Right atrium auricular region (tissue), 2 donors: ENCODE data around the gene GRHL3. TPM values are rescaled to one million over a fixed set of nuclear protein-coding genes. Genes with fewer than 3 reads are reported as not detected.

Experiments used
- DNase-seq: peaks from one replicate; pipeline ENCODE4 v3.0.0-alpha.2; 2019; ENCODE audit warnings: low spot score
- H3K27ac ChIP-seq, 2 donors: fragments of 200-600 bp; sonication (generic); 1 replicate in 1 of 2; 2 replicates in 1 of 2; pipeline ENCODE4 v1.5.1; 2016 to 2019
- H3K27me3 ChIP-seq, 2 donors: fragments of 200-600 bp; sonication (generic); one replicate each; pipeline versions ENCODE4 v1.5.1 to v1.6.0; 2017 to 2019
- H3K36me3 ChIP-seq: fragments of 200-600 bp; sonication (generic); one replicate; pipeline ENCODE4 v1.5.1; 2016
- H3K4me1 ChIP-seq, 2 donors: fragments of 200-600 bp; sonication (generic); one replicate each; pipeline versions ENCODE4 v1.5.1 to v1.6.0; 2017 to 2019
- H3K4me3 ChIP-seq, 2 donors: fragments of 200-600 bp; sonication (generic); 1 replicate in 1 of 2; 2 replicates in 1 of 2; pipeline ENCODE4 v1.5.1; 2017 to 2019; ENCODE audit warnings: mild to moderate bottlenecking in 1 of 2, moderate library complexity in 1 of 2
- H3K9me3 ChIP-seq, 2 donors: fragments of 200-600 bp; sonication (generic); one replicate each; pipeline ENCODE4 v1.5.1; 2019
- total RNA-seq, 2 donors: library from RNA; depleted of rRNA; stranded (reverse); fragments of >200 nt; gene quantifications; one replicate each; pipeline ENCODE4 v1.1.0, GENCODE V29; 2016
- TF ChIP-seq, protein P1 (sequence below), 2 donors: fragments of 200-600 bp; sonication (generic); IDR thresholded peaks; one replicate each; pipeline ENCODE4 v1.5.1; 2019; ENCODE audit warnings: antibody characterized with exemption in 2 of 2

GRHL3 gene
- total RNA-seq, 2 donors from 2014 or later: 0.24 TPM; not detected in 1

DNA sequence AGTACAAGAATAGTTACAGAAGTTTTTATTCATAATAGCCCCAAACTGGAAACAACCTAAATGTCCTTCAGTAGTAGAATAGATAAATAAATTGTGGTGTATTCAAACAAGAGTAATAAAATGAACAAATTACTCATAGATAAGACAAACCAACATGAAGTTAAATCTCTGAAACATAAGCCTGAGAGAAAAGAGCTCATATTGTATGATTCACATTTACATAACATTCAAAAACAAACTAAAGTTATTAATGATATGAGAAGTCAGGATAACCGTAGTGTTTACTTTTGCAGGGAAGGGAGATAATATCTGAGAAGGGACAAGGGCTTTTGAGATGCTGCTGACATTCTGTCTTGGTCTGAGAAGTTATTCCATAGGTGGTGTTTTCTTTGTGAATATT lies 80.9 kb downstream of the GRHL3 start:
- TF ChIP-seq, protein P1, sequence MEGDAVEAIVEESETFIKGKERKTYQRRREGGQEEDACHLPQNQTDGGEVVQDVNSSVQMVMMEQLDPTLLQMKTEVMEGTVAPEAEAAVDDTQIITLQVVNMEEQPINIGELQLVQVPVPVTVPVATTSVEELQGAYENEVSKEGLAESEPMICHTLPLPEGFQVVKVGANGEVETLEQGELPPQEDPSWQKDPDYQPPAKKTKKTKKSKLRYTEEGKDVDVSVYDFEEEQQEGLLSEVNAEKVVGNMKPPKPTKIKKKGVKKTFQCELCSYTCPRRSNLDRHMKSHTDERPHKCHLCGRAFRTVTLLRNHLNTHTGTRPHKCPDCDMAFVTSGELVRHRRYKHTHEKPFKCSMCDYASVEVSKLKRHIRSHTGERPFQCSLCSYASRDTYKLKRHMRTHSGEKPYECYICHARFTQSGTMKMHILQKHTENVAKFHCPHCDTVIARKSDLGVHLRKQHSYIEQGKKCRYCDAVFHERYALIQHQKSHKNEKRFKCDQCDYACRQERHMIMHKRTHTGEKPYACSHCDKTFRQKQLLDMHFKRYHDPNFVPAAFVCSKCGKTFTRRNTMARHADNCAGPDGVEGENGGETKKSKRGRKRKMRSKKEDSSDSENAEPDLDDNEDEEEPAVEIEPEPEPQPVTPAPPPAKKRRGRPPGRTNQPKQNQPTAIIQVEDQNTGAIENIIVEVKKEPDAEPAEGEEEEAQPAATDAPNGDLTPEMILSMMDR (IDR thresholded peaks at IDR 0.05): no peak
- no peaks in the 10 kb centered on the region for H3K27me3 ChIP-seq
- H3K27ac ChIP-seq: no peak overlapping the region
- no peaks in the 10 kb centered on the region for H3K9me3 ChIP-seq
- no peaks in the 10 kb centered on the region for H3K4me1 ChIP-seq
- no peak overlapping the region for H3K4me3 ChIP-seq
- no peak for DNase-seq
- peaks cover 5% of the 10 kb centered on the region for H3K36me3 ChIP-seq

DNA sequence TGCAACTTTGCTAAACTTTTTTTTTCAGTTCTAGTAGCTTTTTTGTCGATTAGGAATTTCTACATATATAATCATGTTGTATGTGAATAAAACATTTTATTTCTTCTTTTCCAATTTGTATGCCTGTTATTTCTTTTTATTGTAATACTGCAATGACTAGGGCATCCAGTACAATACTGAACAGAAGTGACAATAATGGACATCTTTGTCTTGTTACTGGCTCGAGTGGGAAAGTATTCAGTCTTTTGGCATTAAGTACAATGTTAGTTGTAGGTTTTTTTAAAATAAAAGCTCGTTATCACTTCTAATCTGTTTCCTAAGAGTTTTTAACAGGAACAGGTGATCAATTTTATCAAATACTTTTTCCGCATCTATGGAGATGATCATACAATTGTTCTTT lies 84.6 kb downstream of the GRHL3 start:
- no peaks in the 10 kb centered on the region for H3K27me3 ChIP-seq
- peaks cover 0 to 6% of the 10 kb centered on the region in 2 donors for H3K9me3 ChIP-seq
- H3K4me3 ChIP-seq: no peak overlapping the region
- peaks cover 5% of the 10 kb centered on the region for H3K36me3 ChIP-seq
- H3K27ac ChIP-seq: no peak overlapping the region
- no peaks in the 10 kb centered on the region for H3K4me1 ChIP-seq
- TF ChIP-seq, protein P1 (IDR thresholded peaks at IDR 0.05): no peak
- DNase-seq: no peak

Other genes with a start within 250 kb of the GRHL3 start
- gene MYOM3, start 207.2 kb upstream of the GRHL3 start, total RNA-seq: 100 to 1,000 TPM in 1 of 2 donors, 10 to 100 TPM in 1; 98.7 to 241 TPM
- gene IL22RA1, start 176.2 kb upstream of the GRHL3 start, total RNA-seq: under 1 TPM; 0.15 to 0.24 TPM
- 1 to 10 TPM; 3.7 to 6.2 TPM for gene IFNLR1, start 132.1 kb upstream of the GRHL3 start, total RNA-seq
- gene STPG1, start 94.4 kb downstream of the GRHL3 start, total RNA-seq: 1 to 10 TPM; 2.0 to 3.6 TPM
- 10 to 100 TPM; 34.8 to 43.3 TPM for gene NIPAL3, start 96.4 kb downstream of the GRHL3 start, total RNA-seq
- 1 to 10 TPM; 5.0 to 7.5 TPM for gene RCAN3, start 183.5 kb downstream of the GRHL3 start, total RNA-seq
- under 1 TPM; 0.16 to 0.22 TPM for gene NCMAP, start 236.7 kb downstream of the GRHL3 start, total RNA-seq